Ureter (tissue), 1 donor: ENCODE measurements around the gene KRT73. TPM values are rescaled to one million over a fixed set of nuclear protein-coding genes. Genes with fewer than 3 reads are reported as not detected.
"Not testable (repeated sequence)": the region's sequence is repeated elsewhere in the genome, so short reads cannot be mapped to it uniquely, and the experiment has no call there.

ENCODE experiments used
- DNase-seq: peaks from one replicate; pipeline ENCODE4 v3.0.0-alpha.2; 2020; ENCODE audit warnings: low spot score
- total RNA-seq: library from RNA; stranded (reverse); gene quantifications from one replicate; pipeline ENCODE4 v1.2.4, GENCODE V29; 2023
- donor health status: DM: yes; HTN: yes; CAD: no.

KRT73 gene
- total RNA-seq, 1 donor from 2014 or later, result not detected

GRCh38 chr12:52600941-52601481 is 17.3 kb downstream of the KRT73 start, which contains the start of gene KRT72:
Gene KRT72 (minus strand): TSS chr12:52601463. CDS start chr12:52601452, 11 bp downstream.
- DNase-seq, result peak; percentile 38

GRCh38 chr12:52600475-52600874 is 17.9 kb downstream of the KRT73 start:
- no peak for DNase-seq

GRCh38 chr12:52600071-52600470 is 18.3 kb downstream of the KRT73 start:
- peak; percentile 26 for DNase-seq

GRCh38 chr12:52598966-52599365 is 19.4 kb downstream of the KRT73 start:
- DNase-seq, result no peak

GRCh38 chr12:52594237-52594636 is 24.1 kb downstream of the KRT73 start:
- DNase-seq, result not testable (repeated sequence)

- no peak for DNase-seq
Observed at GRCh38 chr12:52591521-52591920, 26.8 kb downstream of the KRT73 start.

GRCh38 chr12:52590021-52590420 is 28.3 kb downstream of the KRT73 start:
- no peak for DNase-seq

- no peak for DNase-seq
Observed at GRCh38 chr12:52587563-52587962, 30.8 kb downstream of the KRT73 start.

GRCh38 chr12:52585946-52586345 is 32.4 kb downstream of the KRT73 start:
- DNase-seq, result no peak

GRCh38 chr12:52585066-52585465 is 33.3 kb downstream of the KRT73 start:
- no peak for DNase-seq

GRCh38 chr12:52584156-52584682 is 34.1 kb downstream of the KRT73 start:
- DNase-seq, result no peak

- DNase-seq, result peak; percentile 79
Observed at GRCh38 chr12:52582971-52583456, 35.3 kb downstream of the KRT73 start.

- DNase-seq, result no peak
Observed at GRCh38 chr12:52582486-52582885, 35.9 kb downstream of the KRT73 start.

- no peak for DNase-seq
Observed at GRCh38 chr12:52581481-52581880, 36.9 kb downstream of the KRT73 start.

- no peak for DNase-seq
Observed at GRCh38 chr12:52581066-52581465, 37.3 kb downstream of the KRT73 start.

GRCh38 chr12:52580496-52580895 is 37.9 kb downstream of the KRT73 start:
- DNase-seq, result no peak

- DNase-seq, result no peak
Observed at GRCh38 chr12:52579468-52580465, 38.6 kb downstream of the KRT73 start.

- no peak for DNase-seq
Observed at GRCh38 chr12:52578469-52578868, 39.9 kb downstream of the KRT73 start.

GRCh38 chr12:52577316-52577715 is 41.0 kb downstream of the KRT73 start:
- no peak for DNase-seq

- no peak for DNase-seq
Observed at GRCh38 chr12:52575948-52576347, 42.4 kb downstream of the KRT73 start.

- no peak for DNase-seq
Observed at GRCh38 chr12:52575256-52575655, 43.1 kb downstream of the KRT73 start.

- DNase-seq, result no peak
Observed at GRCh38 chr12:52573743-52574142, 44.6 kb downstream of the KRT73 start, which contains the start of gene KRT74. Gene KRT74 (minus strand): TSS chr12:52573843. CDS start chr12:52573777, 66 bp downstream.
